GM23338 (cell line): ENCODE results near the gene CCL27. TPM values are rescaled to one million over a fixed set of nuclear protein-coding genes. Genes with fewer than 3 reads are reported as not detected.

Experiments used
- ATAC-seq: fragments of 200-7000 bp; cut with Tn5 transposase; 3 replicates; pipeline ENCODE4 v1.9.1; 2020
- DNase-seq: peaks from one replicate; pipeline ENCODE4 v3.0.0-alpha.2; 2015; ENCODE audit warnings: low spot score
- H2AFZ ChIP-seq: fragments of 200-600 bp; sonication (generic); 2 replicates; pipeline ENCODE4 v1.8.0; 2016; ENCODE audit warnings: antibody characterized with exemption, mild to moderate bottlenecking, moderate library complexity
- H3F3A ChIP-seq: fragments of 200-600 bp; sonication (generic); replicated peaks from 2 replicates; pipeline ENCODE4 v1.8.0; 2017; ENCODE audit warnings: antibody characterized with exemption, mixed run types, low read depth
- H3K27ac ChIP-seq: fragments of 200-600 bp; sonication (generic); 2 replicates; pipeline ENCODE4 v1.6.1; 2016; ENCODE audit warnings: low read depth
- H3K27me3 ChIP-seq: fragments of 200-600 bp; sonication (generic); 2 replicates; pipeline ENCODE4 v1.8.0; 2016; ENCODE audit warnings: mild to moderate bottlenecking, mixed run types, moderate library complexity; ENCODE audit not compliant: insufficient read depth
- H3K36me3 ChIP-seq: fragments of 200-600 bp; sonication (generic); 2 replicates; pipeline ENCODE4 v1.8.0; 2016; ENCODE audit warnings: mild to moderate bottlenecking; ENCODE audit not compliant: insufficient read depth
- H3K4me1 ChIP-seq: fragments of 200-600 bp; sonication (generic); 2 replicates; pipeline ENCODE4 v1.8.0; 2016; ENCODE audit warnings: mild to moderate bottlenecking, moderate library complexity; ENCODE audit not compliant: insufficient read depth
- H3K4me2 ChIP-seq: fragments of 200-600 bp; sonication (generic); 2 replicates; pipeline ENCODE4 v1.7.1; 2017; ENCODE audit warnings: mixed run types
- H3K4me3 ChIP-seq: fragments of 200-600 bp; sonication (generic); 2 replicates; pipeline ENCODE4 v1.6.1; 2016; ENCODE audit warnings: mixed run types
- H3K79me2 ChIP-seq: fragments of 200-600 bp; sonication (generic); replicated peaks from 2 replicates; pipeline ENCODE4 v1.8.0; 2017; ENCODE audit warnings: mild to moderate bottlenecking; ENCODE audit not compliant: insufficient read depth
- H3K9me2 ChIP-seq: fragments of 200-600 bp; sonication (generic); 2 replicates; pipeline ENCODE4 v1.8.0; 2017; ENCODE audit not compliant: insufficient read depth
- H4K20me1 ChIP-seq: fragments of 200-600 bp; sonication (generic); replicated peaks from 2 replicates; pipeline ENCODE4 v1.8.0; 2017; ENCODE audit warnings: mild to moderate bottlenecking; ENCODE audit not compliant: insufficient read depth
- H3K27ac Mint-ChIP-seq: 2 replicates; pipeline ENCODE4 v1.8.0; 2020; ENCODE audit warnings: inconsistent platforms, mild to moderate bottlenecking, moderate library complexity, mixed read lengths
- H3K27me3 Mint-ChIP-seq: 3 replicates; pipeline ENCODE4 v1.8.0; 2022; ENCODE audit warnings: low read depth, mild to moderate bottlenecking, moderate library complexity, mixed read lengths, inconsistent platforms; ENCODE audit not compliant: insufficient read depth, poor library complexity
- H3K36me3 Mint-ChIP-seq: 3 replicates; pipeline ENCODE4 v1.8.0; 2021; ENCODE audit warnings: low read depth, mild to moderate bottlenecking, inconsistent platforms, moderate library complexity, mixed read lengths
- H3K4me1 Mint-ChIP-seq: 3 replicates; pipeline ENCODE4 v1.8.0; 2020; ENCODE audit warnings: mild to moderate bottlenecking, inconsistent platforms, mixed read lengths
- H3K4me3 Mint-ChIP-seq: 3 replicates; pipeline ENCODE4 v1.8.0; 2021; ENCODE audit warnings: moderate library complexity, mild to moderate bottlenecking, inconsistent platforms, mixed read lengths
- H3K9me3 Mint-ChIP-seq: 3 replicates; pipeline ENCODE4 v1.8.0; 2020; ENCODE audit warnings: moderate library complexity, mild to moderate bottlenecking, inconsistent platforms, mixed read lengths
- CREB1 ChIP-seq: fragments of 250-450 bp; sonication (Bioruptor Pico); IDR thresholded peaks from 2 replicates; pipeline ENCODE4 v1.5.0; 2020; ENCODE audit warnings: low read depth, mild to moderate bottlenecking, moderate library complexity
- EZH2 ChIP-seq: fragments of 200-600 bp; sonication (generic); IDR thresholded peaks from one replicate; pipeline ENCODE4 v1.8.0; 2017; ENCODE audit warnings: antibody characterized with exemption, mild to moderate bottlenecking, low read depth; ENCODE audit not compliant: unreplicated experiment
- EZH2phosphoT487 ChIP-seq: fragments of 200-600 bp; sonication (generic); IDR thresholded peaks from one replicate; pipeline ENCODE4 v1.8.1; 2018; ENCODE audit warnings: antibody characterized with exemption; ENCODE audit not compliant: unreplicated experiment
- JUNB ChIP-seq: IDR thresholded peaks from one replicate; pipeline ENCODE4 v1.6.1; 2016; ENCODE audit warnings: antibody characterized with exemption; ENCODE audit not compliant: unreplicated experiment
- NANOG ChIP-seq: IDR thresholded peaks from 2 replicates; pipeline ENCODE4 v1.6.1; 2016; ENCODE audit warnings: antibody characterized with exemption, borderline replicate concordance
- POLR2AphosphoS5 ChIP-seq: IDR thresholded peaks from 2 replicates; pipeline ENCODE4 v1.6.1; 2016; ENCODE audit warnings: antibody characterized with exemption, low read depth
- STAT1 ChIP-seq: IDR thresholded peaks from one replicate; pipeline ENCODE4 v1.6.1; 2016; ENCODE audit warnings: antibody characterized with exemption; ENCODE audit not compliant: unreplicated experiment
- ZNF114 ChIP-seq: fragments of 250-450 bp; sonication (Bioruptor Pico); IDR thresholded peaks from 2 replicates; pipeline ENCODE4 v1.5.0; 2020; ENCODE audit warnings: mild to moderate bottlenecking, moderate library complexity
- ZNF331 ChIP-seq: fragments of 250-450 bp; sonication (Bioruptor Pico); IDR thresholded peaks from 2 replicates; pipeline ENCODE4 v1.5.0; 2020; ENCODE audit warnings: low read depth, mild to moderate bottlenecking, moderate library complexity
- ZNF462 ChIP-seq: fragments of 250-450 bp; sonication (Bioruptor Pico); IDR thresholded peaks from 2 replicates; pipeline ENCODE4 v1.5.0; 2020; ENCODE audit warnings: mild to moderate bottlenecking, moderate library complexity
- long read RNA-seq: library from polyadenylated mRNA; unstranded; transcript quantifications from one replicate; pipeline ENCODE4 v2.0.0, GENCODE V29; 2020; ENCODE audit not compliant: unreplicated experiment
- polyA plus RNA-seq: library from polyadenylated mRNA; unstranded; fragments of >200 nt; fragmentation: Nextera tagmentation; extraction: Ambion mirVana; gene quantifications from 2 replicates; pipeline ENCODE4 v1.2.1, GENCODE V29; 2016
- total RNA-seq: library from RNA; depleted of rRNA; stranded (reverse); fragments of >200 nt; shearing (Covaris generic); gene quantifications from 2 replicates; pipeline ENCODE4 v1.2.3, GENCODE V29; 2014; rRNA removed
- TF ChIP-seq, protein P1 (sequence below): IDR thresholded peaks from one replicate; pipeline ENCODE4 v1.6.1; 2018; ENCODE audit warnings: antibody characterized with exemption; ENCODE audit not compliant: unreplicated experiment
- TF ChIP-seq, protein P2 (sequence below), 2 experiments: fragments of 200-600 bp in 1 of 2; sonication (generic) in 1 of 2; conservative IDR thresholded peaks; 2 replicates each; pipeline versions ENCODE4 v1.5.1 to v1.6.1; 2016 to 2017; ENCODE audit warnings: antibody characterized with exemption in 2 of 2, low read depth in 2 of 2, mild to moderate bottlenecking in 2 of 2, moderate library complexity in 1 of 2
- TF ChIP-seq, protein P3 (sequence below): IDR thresholded peaks from 2 replicates; pipeline ENCODE4 v1.6.1; 2016; ENCODE audit warnings: antibody characterized with exemption

The CCL27 gene
- total RNA-seq (not detected in 2 replicates), polyA plus RNA-seq (not detected in 2 replicates)
- long read RNA-seq = 0 reads

GRCh38 chr9:34662526-34663302 lies at the start of gene CCL27:
Gene CCL27, minus strand, starts transcription at chr9:34662657. Its CDS starts 24 bp downstream, at chr9:34662633.
- Mint-ChIP-seq H3K9me3 (no peaks in the 10 kb centered on the region), H3K36me3 (peaks cover 2% of the 10 kb centered on the region; the same call in 1 of the 3 replicates), H3K27me3 (peaks cover 16% of the 10 kb centered on the region), H3K4me3 (no peak within 1 kb of the TSS; the same call in 2 of the 3 replicates), H3K27ac (no peak within 1 kb of the TSS), H3K4me1 (peaks cover 8% of the 10 kb centered on the region)
- no peaks in the 10 kb centered on the region for H3K9me2 ChIP-seq
- H3K36me3 ChIP-seq = no peaks in the 10 kb centered on the region
- peaks cover 3% of the 10 kb centered on the region for H3K4me1 ChIP-seq
- peaks cover 8% of the 10 kb centered on the region; the same call in 1 of the 2 replicates for H3K79me2 ChIP-seq
- DNase-seq = no peak
- no peak within 1 kb of the TSS for H3K27ac ChIP-seq
- no peaks in the 10 kb centered on the region for H3K27me3 ChIP-seq
- no peaks in the 10 kb centered on the region for H3F3A ChIP-seq
- TF ChIP-seq POLR2AphosphoS5 = no peak
- no peak for TF ChIP-seq ZNF114 (CRISPR knock-in tag)
- no peak for TF ChIP-seq CREB1
- no peak for TF ChIP-seq STAT1
- TF ChIP-seq NANOG = no peak
- no peak for TF ChIP-seq ZNF462
- no peak for TF ChIP-seq ZNF331 (CRISPR knock-in tag)
- TF ChIP-seq, protein P1, sequence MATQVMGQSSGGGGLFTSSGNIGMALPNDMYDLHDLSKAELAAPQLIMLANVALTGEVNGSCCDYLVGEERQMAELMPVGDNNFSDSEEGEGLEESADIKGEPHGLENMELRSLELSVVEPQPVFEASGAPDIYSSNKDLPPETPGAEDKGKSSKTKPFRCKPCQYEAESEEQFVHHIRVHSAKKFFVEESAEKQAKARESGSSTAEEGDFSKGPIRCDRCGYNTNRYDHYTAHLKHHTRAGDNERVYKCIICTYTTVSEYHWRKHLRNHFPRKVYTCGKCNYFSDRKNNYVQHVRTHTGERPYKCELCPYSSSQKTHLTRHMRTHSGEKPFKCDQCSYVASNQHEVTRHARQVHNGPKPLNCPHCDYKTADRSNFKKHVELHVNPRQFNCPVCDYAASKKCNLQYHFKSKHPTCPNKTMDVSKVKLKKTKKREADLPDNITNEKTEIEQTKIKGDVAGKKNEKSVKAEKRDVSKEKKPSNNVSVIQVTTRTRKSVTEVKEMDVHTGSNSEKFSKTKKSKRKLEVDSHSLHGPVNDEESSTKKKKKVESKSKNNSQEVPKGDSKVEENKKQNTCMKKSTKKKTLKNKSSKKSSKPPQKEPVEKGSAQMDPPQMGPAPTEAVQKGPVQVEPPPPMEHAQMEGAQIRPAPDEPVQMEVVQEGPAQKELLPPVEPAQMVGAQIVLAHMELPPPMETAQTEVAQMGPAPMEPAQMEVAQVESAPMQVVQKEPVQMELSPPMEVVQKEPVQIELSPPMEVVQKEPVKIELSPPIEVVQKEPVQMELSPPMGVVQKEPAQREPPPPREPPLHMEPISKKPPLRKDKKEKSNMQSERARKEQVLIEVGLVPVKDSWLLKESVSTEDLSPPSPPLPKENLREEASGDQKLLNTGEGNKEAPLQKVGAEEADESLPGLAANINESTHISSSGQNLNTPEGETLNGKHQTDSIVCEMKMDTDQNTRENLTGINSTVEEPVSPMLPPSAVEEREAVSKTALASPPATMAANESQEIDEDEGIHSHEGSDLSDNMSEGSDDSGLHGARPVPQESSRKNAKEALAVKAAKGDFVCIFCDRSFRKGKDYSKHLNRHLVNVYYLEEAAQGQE = no peak
- TF ChIP-seq EZH2phosphoT487 = no peak
- no peak for TF ChIP-seq EZH2
- TF ChIP-seq, protein P2, sequence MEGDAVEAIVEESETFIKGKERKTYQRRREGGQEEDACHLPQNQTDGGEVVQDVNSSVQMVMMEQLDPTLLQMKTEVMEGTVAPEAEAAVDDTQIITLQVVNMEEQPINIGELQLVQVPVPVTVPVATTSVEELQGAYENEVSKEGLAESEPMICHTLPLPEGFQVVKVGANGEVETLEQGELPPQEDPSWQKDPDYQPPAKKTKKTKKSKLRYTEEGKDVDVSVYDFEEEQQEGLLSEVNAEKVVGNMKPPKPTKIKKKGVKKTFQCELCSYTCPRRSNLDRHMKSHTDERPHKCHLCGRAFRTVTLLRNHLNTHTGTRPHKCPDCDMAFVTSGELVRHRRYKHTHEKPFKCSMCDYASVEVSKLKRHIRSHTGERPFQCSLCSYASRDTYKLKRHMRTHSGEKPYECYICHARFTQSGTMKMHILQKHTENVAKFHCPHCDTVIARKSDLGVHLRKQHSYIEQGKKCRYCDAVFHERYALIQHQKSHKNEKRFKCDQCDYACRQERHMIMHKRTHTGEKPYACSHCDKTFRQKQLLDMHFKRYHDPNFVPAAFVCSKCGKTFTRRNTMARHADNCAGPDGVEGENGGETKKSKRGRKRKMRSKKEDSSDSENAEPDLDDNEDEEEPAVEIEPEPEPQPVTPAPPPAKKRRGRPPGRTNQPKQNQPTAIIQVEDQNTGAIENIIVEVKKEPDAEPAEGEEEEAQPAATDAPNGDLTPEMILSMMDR (conservative IDR thresholded peaks at IDR 0.05; ENCODE audit: low read depth in 2 of 2) = no peak
- no peak for TF ChIP-seq JUNB
- TF ChIP-seq, protein P3, sequence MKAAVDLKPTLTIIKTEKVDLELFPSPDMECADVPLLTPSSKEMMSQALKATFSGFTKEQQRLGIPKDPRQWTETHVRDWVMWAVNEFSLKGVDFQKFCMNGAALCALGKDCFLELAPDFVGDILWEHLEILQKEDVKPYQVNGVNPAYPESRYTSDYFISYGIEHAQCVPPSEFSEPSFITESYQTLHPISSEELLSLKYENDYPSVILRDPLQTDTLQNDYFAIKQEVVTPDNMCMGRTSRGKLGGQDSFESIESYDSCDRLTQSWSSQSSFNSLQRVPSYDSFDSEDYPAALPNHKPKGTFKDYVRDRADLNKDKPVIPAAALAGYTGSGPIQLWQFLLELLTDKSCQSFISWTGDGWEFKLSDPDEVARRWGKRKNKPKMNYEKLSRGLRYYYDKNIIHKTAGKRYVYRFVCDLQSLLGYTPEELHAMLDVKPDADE = no peak
- H3K4me2 ChIP-seq = no peak within 1 kb of the TSS
- H2AFZ ChIP-seq = no peak within 1 kb of the TSS
- H3K4me3 ChIP-seq = no peak within 1 kb of the TSS
- no peak for ATAC-seq
- H4K20me1 ChIP-seq = peaks cover 3% of the 10 kb centered on the region; the same call in 1 of the 2 replicates
